Activated T-helper 1 cell treated with anti-CD3 and anti-CD28 coated beads, Interleukin-12 subunit alpha, Interleukin-12 subunit beta, Interleukin-2, Interleukin-4 antibody, amounts not matched to agents 30 ng/mL and 10 ng/mL and 1 ng/mL, durations not matched to agents 14 hours and 24 hours and 36 hours (primary cell): ENCODE measurements around the gene ASTN2. TPM values are rescaled to one million over a fixed set of nuclear protein-coding genes. Genes with fewer than 3 reads are reported as not detected.

ENCODE experiments used
- DNase-seq: peaks from one replicate; pipeline ENCODE4 v3.0.0; 2021; ENCODE audit warnings: low spot score
- H3K27ac Mint-ChIP-seq: one replicate; pipeline ENCODE4 v1.8.0; 2021; ENCODE audit warnings: mild to moderate bottlenecking, mixed read lengths
- H3K27me3 Mint-ChIP-seq: one replicate; pipeline ENCODE4 v1.8.0; 2022; ENCODE audit warnings: mild to moderate bottlenecking, moderate library complexity, mixed read lengths; ENCODE audit not compliant: insufficient read depth
- H3K36me3 Mint-ChIP-seq: one replicate; pipeline ENCODE4 v1.8.0; 2021; ENCODE audit warnings: low read depth, mixed read lengths
- H3K4me1 Mint-ChIP-seq: one replicate; pipeline ENCODE4 v1.8.0; 2021; ENCODE audit warnings: low read depth, mixed read lengths
- H3K4me3 Mint-ChIP-seq: one replicate; pipeline ENCODE4 v1.8.0; 2021; ENCODE audit warnings: mild to moderate bottlenecking, moderate library complexity, mixed read lengths
- H3K9me3 Mint-ChIP-seq: one replicate; pipeline ENCODE4 v1.8.0; 2021; ENCODE audit warnings: mixed read lengths
- intact Hi-C: fragments of 100-400 bp; cut with micrococcal nuclease; formaldehyde crosslinking; loops from one replicate; pipeline ENCODE4 v1.15.1; 2024
- total RNA-seq: library from RNA; stranded (reverse); gene quantifications from 2 replicates; pipeline ENCODE4 v1.2.3, GENCODE V29; 2022

ASTN2 gene
- total RNA-seq, 1 donor from 2014 or later, result 3.3 TPM

GRCh38 chr9:117276444-117276843 lies 138.4 kb downstream of the ASTN2 start:
- Mint-ChIP-seq H3K27ac (no peak overlapping the region), H3K4me1 (no peaks in the 10 kb centered on the region), H3K9me3 (peaks cover 4% of the 10 kb centered on the region), H3K27me3 (no peaks in the 10 kb centered on the region), H3K36me3 (no peaks in the 10 kb centered on the region), H3K4me3 (no peak overlapping the region)
- no peak for DNase-seq
- intact Hi-C loops, result no loop called here

- intact Hi-C loops, result no loop called here
- H3K36me3 Mint-ChIP-seq, result no peaks in the 10 kb centered on the region
- H3K4me1 Mint-ChIP-seq, result no peaks in the 10 kb centered on the region
- H3K9me3 Mint-ChIP-seq, result peaks cover 4% of the 10 kb centered on the region
- no peak overlapping the region for H3K4me3 Mint-ChIP-seq
- no peak for DNase-seq
- H3K27me3 Mint-ChIP-seq, result no peaks in the 10 kb centered on the region
- H3K27ac Mint-ChIP-seq, result no peak overlapping the region
These were observed 141.2 kb downstream of the ASTN2 start for GRCh38 chr9:117273612-117274011.

- no peak overlapping the region for H3K4me3 Mint-ChIP-seq
These were observed 145.9 kb downstream of the ASTN2 start for GRCh38 chr9:117268847-117269446.

GRCh38 chr9:117266855-117267497 lies 147.9 kb downstream of the ASTN2 start:
- Mint-ChIP-seq H3K4me1 (no peaks in the 10 kb centered on the region), H3K36me3 (no peaks in the 10 kb centered on the region), H3K9me3 (no peaks in the 10 kb centered on the region), H3K4me3 (no peak overlapping the region), H3K27ac (no peak overlapping the region), H3K27me3 (no peaks in the 10 kb centered on the region)
- intact Hi-C loops, result no loop called here
- no peak for DNase-seq

More at GRCh38 chr9:117268847-117269446, 145.9 kb downstream of the ASTN2 start:
- intact Hi-C loops, result no loop called here
- no peaks in the 10 kb centered on the region for H3K27me3 Mint-ChIP-seq
- no peaks in the 10 kb centered on the region for H3K4me1 Mint-ChIP-seq
- peaks cover 4% of the 10 kb centered on the region for H3K9me3 Mint-ChIP-seq
- H3K27ac Mint-ChIP-seq, result no peak overlapping the region
- DNase-seq, result no peak
- H3K36me3 Mint-ChIP-seq, result no peaks in the 10 kb centered on the region

- no peak for DNase-seq
- Mint-ChIP-seq H3K27ac (no peak overlapping the region), H3K36me3 (no peaks in the 10 kb centered on the region), H3K9me3 (no peaks in the 10 kb centered on the region), H3K27me3 (no peaks in the 10 kb centered on the region), H3K4me1 (no peaks in the 10 kb centered on the region), H3K4me3 (no peak overlapping the region)
- intact Hi-C loops, result no loop called here
These were observed 149.6 kb downstream of the ASTN2 start for GRCh38 chr9:117265253-117265652.

GRCh38 chr9:117258184-117258866 lies 156.5 kb downstream of the ASTN2 start:
- Mint-ChIP-seq H3K27me3 (no peaks in the 10 kb centered on the region), H3K36me3 (no peaks in the 10 kb centered on the region), H3K4me1 (no peaks in the 10 kb centered on the region), H3K4me3 (no peak overlapping the region), H3K9me3 (no peaks in the 10 kb centered on the region), H3K27ac (no peak overlapping the region)
- intact Hi-C loops, result no loop called here
- DNase-seq, result no peak

- Mint-ChIP-seq H3K27me3 (no peaks in the 10 kb centered on the region), H3K4me1 (no peaks in the 10 kb centered on the region), H3K36me3 (no peaks in the 10 kb centered on the region), H3K27ac (no peak overlapping the region), H3K9me3 (no peaks in the 10 kb centered on the region), H3K4me3 (no peak overlapping the region)
- intact Hi-C loops, result no loop called here
- DNase-seq, result no peak
These were observed 161.6 kb downstream of the ASTN2 start for GRCh38 chr9:117253261-117253660.

- intact Hi-C loops, result no loop called here
- H3K9me3 Mint-ChIP-seq, result no peaks in the 10 kb centered on the region
- no peaks in the 10 kb centered on the region for H3K27me3 Mint-ChIP-seq
- no peak overlapping the region for H3K4me3 Mint-ChIP-seq
- H3K36me3 Mint-ChIP-seq, result no peaks in the 10 kb centered on the region
- no peak overlapping the region for H3K27ac Mint-ChIP-seq
- no peak for DNase-seq
- H3K4me1 Mint-ChIP-seq, result no peaks in the 10 kb centered on the region
These were observed 164.1 kb downstream of the ASTN2 start for GRCh38 chr9:117250610-117251215.

- Mint-ChIP-seq H3K4me3 (no peak overlapping the region), H3K9me3 (no peaks in the 10 kb centered on the region), H3K27ac (no peak overlapping the region), H3K36me3 (no peaks in the 10 kb centered on the region), H3K4me1 (no peaks in the 10 kb centered on the region), H3K27me3 (no peaks in the 10 kb centered on the region)
- intact Hi-C loops, result no loop called here
- no peak for DNase-seq
These were observed 165.1 kb downstream of the ASTN2 start for GRCh38 chr9:117249799-117250198.

GRCh38 chr9:117247266-117247665 lies 167.6 kb downstream of the ASTN2 start:
- H3K27ac Mint-ChIP-seq, result no peak overlapping the region
- no peaks in the 10 kb centered on the region for H3K4me1 Mint-ChIP-seq
- H3K9me3 Mint-ChIP-seq, result no peaks in the 10 kb centered on the region
- no peak for DNase-seq
- no peaks in the 10 kb centered on the region for H3K36me3 Mint-ChIP-seq
- H3K27me3 Mint-ChIP-seq, result no peaks in the 10 kb centered on the region
- intact Hi-C loops, result no loop called here
- no peak overlapping the region for H3K4me3 Mint-ChIP-seq

GRCh38 chr9:117245175-117245829 lies 169.6 kb downstream of the ASTN2 start:
- peaks cover 6% of the 10 kb centered on the region for H3K9me3 Mint-ChIP-seq
- H3K4me1 Mint-ChIP-seq, result no peaks in the 10 kb centered on the region
- no peak overlapping the region for H3K4me3 Mint-ChIP-seq
- DNase-seq, result no peak
- H3K27me3 Mint-ChIP-seq, result no peaks in the 10 kb centered on the region
- intact Hi-C loops, result no loop called here
- H3K36me3 Mint-ChIP-seq, result no peaks in the 10 kb centered on the region
- no peak overlapping the region for H3K27ac Mint-ChIP-seq

- H3K4me3 Mint-ChIP-seq, result no peak overlapping the region
- H3K27me3 Mint-ChIP-seq, result no peaks in the 10 kb centered on the region
- peaks cover 6% of the 10 kb centered on the region for H3K9me3 Mint-ChIP-seq
- intact Hi-C loops, result no loop called here
- DNase-seq, result no peak
- H3K36me3 Mint-ChIP-seq, result no peaks in the 10 kb centered on the region
- H3K4me1 Mint-ChIP-seq, result no peaks in the 10 kb centered on the region
- no peak overlapping the region for H3K27ac Mint-ChIP-seq
These were observed 172.8 kb downstream of the ASTN2 start for GRCh38 chr9:117242082-117242481.

- H3K27ac Mint-ChIP-seq, result no peak overlapping the region
- H3K4me3 Mint-ChIP-seq, result no peak overlapping the region
- H3K27me3 Mint-ChIP-seq, result no peaks in the 10 kb centered on the region
- intact Hi-C loops, result no loop called here
- no peaks in the 10 kb centered on the region for H3K4me1 Mint-ChIP-seq
- H3K36me3 Mint-ChIP-seq, result no peaks in the 10 kb centered on the region
- no peak for DNase-seq
- H3K9me3 Mint-ChIP-seq, result peaks cover 6% of the 10 kb centered on the region
These were observed 175.4 kb downstream of the ASTN2 start for GRCh38 chr9:117239428-117239827.
